WI38 (cell line): ENCODE results near the gene IPO9.

ENCODE experiments used
- H3K4me3 ChIP-seq: 2 replicates; pipeline ENCODE4 v1.5.1; 2011; ENCODE audit warnings: low read depth, mild to moderate bottlenecking, control low read depth, low read length
- TF ChIP-seq, protein P1 (sequence below): IDR thresholded peaks from 2 replicates; pipeline ENCODE4 v1.5.1; 2012; ENCODE audit warnings: low read depth, mild to moderate bottlenecking, control low read depth, low read length

Gene IPO9

GRCh38 chr1:201876148-201876818 lies 47.3 kb downstream of the IPO9 start:
- H3K4me3 ChIP-seq: no peak overlapping the region
- TF ChIP-seq, protein P1, sequence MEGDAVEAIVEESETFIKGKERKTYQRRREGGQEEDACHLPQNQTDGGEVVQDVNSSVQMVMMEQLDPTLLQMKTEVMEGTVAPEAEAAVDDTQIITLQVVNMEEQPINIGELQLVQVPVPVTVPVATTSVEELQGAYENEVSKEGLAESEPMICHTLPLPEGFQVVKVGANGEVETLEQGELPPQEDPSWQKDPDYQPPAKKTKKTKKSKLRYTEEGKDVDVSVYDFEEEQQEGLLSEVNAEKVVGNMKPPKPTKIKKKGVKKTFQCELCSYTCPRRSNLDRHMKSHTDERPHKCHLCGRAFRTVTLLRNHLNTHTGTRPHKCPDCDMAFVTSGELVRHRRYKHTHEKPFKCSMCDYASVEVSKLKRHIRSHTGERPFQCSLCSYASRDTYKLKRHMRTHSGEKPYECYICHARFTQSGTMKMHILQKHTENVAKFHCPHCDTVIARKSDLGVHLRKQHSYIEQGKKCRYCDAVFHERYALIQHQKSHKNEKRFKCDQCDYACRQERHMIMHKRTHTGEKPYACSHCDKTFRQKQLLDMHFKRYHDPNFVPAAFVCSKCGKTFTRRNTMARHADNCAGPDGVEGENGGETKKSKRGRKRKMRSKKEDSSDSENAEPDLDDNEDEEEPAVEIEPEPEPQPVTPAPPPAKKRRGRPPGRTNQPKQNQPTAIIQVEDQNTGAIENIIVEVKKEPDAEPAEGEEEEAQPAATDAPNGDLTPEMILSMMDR: peak; percentile 47

DNA sequence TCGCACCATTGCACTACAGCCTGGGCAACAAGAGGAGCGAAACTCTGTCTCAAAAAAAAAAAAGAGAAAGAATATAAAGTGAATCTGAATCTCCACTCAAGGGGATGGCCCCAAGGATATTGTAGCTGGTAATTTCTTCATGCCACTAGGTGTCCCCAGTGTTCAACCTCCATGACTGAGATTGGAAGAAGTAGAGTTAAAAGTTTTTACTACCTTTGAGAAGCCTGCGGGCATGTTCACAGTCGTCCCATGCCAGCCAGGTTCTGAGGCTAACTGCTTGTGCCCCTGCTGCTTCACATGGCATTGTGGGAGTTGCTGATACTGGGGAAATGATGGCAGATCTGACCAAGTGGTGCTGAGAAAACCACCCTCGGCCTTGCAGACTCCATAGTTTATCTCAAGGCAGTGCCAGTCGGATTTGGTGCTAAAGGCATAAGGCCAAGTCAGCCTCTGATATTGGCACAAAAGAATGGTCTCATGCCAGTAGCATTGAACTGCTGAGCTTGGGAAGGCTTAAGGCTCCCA lies 49.0 kb downstream of the IPO9 start:
- H3K4me3 ChIP-seq: no peak overlapping the region
- TF ChIP-seq, protein P1: peak; percentile 59; the same call in 1 of the 2 replicates

GRCh38 chr1:201880928-201881571 lies 52.1 kb downstream of the IPO9 start:
- TF ChIP-seq, protein P1: no peak
- no peak overlapping the region for H3K4me3 ChIP-seq

- no peak overlapping the region for H3K4me3 ChIP-seq
- TF ChIP-seq, protein P1: no peak
Measured at GRCh38 chr1:201881617-201882016, 52.7 kb downstream of the IPO9 start.

GRCh38 chr1:201882665-201883132 lies 53.7 kb downstream of the IPO9 start:
- TF ChIP-seq, protein P1: peak; percentile 20; the same call in 1 of the 2 replicates
- no peak overlapping the region for H3K4me3 ChIP-seq

DNA sequence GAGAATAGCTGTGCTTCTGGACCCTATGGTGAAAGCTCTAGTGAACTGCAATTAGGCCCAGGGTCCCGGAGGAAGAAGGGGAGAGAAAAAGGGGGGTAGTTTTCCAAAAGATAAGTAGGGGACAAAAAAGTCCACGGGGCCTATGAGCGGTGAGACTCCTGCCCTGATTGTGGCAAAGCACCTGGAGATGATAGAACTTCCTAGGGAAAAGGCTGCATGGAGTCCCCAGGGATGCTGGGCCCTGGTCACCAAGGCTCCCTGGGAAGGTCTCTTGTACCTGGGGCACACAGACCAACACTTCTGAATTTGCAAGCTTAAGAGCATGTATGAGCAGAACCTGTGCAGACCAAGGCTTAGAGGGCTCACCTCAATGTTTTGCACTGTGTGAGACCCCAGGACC lies 54.3 kb downstream of the IPO9 start:
- H3K4me3 ChIP-seq: no peak overlapping the region
- TF ChIP-seq, protein P1: no peak

DNA sequence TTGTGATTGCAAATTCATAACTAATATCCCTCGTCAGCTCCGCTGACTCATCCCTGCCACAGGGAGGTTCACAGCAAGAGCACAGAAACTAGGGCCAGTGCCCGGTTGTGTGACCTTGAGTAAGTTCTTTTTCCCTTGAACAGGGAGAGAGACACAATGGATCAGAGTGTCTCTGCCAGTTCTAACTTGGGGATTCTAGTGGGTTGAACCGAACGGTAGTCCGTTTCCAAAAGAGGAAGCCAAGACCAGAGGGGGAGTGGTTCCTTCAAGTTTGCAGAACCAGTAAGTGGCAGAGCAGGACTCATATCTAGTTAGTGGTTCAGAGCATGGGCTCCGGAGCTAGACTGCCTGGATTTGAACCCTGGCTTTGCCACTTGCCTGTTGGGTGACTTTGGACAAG lies 54.8 kb downstream of the IPO9 start:
- H3K4me3 ChIP-seq: no peak overlapping the region
- TF ChIP-seq, protein P1: no peak
